LHCN-M2 (cell line): Measurements from ENCODE around the gene OGFRL1. TPM values are rescaled to one million over a fixed set of nuclear protein-coding genes. Genes with fewer than 3 reads are reported as not detected.

Experiments used
- DNase-seq: peaks from one replicate; pipeline ENCODE4 v3.0.0-alpha.2; 2012; ENCODE audit warnings: low read depth
- total RNA-seq: library from RNA; depleted of rRNA; stranded (reverse); fragments of >200 nt; gene quantifications from 2 replicates; pipeline ENCODE4 v1.2.3, GENCODE V29; 2014

Gene OGFRL1
- total RNA-seq, 1 experiment from 2014 or later, result 30.7 TPM

DNA sequence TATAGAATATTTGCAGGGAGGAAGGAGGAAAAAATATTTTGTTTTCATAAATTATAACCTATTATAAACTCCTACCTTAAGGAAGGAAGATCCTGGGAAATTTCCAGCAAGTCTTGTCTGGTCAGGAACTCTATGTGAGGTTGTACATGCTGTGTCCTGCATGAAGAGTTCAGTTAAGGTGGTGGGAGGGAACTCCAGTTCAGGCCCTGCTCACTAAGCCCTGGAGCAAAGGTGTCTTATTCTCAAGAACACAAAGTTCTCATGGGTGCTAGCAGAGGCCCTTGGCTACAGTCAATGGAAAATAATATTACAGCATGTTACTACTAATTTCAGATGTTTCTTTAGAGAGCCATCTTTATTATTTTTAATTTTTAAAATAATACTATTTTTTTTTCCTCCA lies 3.8 kb upstream of the OGFRL1 start:
- no peak for DNase-seq

DNA sequence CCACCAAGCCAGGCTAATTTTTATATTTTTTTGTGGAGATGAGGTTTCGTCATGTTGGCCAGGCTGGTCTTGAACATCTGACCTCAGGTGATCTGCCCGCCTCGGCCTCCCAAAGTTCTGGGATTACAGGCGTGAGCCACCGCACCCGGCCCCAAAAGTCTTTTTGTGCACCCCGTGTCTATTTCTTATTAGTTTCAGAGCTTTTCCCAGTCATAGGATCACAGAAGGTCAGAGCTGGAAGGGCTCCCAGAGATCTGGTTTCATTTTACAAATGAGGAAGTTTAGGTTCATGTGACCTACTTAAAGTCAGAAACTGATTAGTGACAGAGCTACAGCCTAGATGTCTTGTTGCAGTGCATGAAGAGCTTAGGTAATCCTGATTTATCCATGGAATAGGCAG lies 1.6 kb upstream of the OGFRL1 start:
- peak; percentile 45 for DNase-seq

DNA sequence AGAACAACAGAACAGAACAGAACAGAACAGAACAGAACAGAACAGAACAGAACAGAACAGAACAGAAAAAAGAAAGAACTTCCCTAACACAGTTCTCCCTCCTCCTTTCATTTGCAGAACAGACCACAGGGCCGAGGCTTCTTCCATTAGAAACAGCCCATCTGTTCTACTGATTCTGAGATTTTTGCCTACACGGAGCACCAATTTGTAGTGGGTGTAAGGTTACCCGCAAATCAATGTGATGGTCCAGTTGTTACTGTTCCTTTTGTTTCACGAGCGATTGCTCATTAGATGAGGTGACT lies 734 bp upstream of the OGFRL1 start:
- no peak for DNase-seq

- DNase-seq, result peak; percentile 15
These were observed 609 bp downstream of the OGFRL1 start for GRCh38 chr6:71289039-71289801.

GRCh38 chr6:71289802-71290175 lies 1.2 kb downstream of the OGFRL1 start:
- no peak for DNase-seq

- DNase-seq, result no peak
These were observed 2.0 kb downstream of the OGFRL1 start for GRCh38 chr6:71290611-71291010.

GRCh38 chr6:71292001-71292400 lies 3.4 kb downstream of the OGFRL1 start:
- no peak for DNase-seq

- DNase-seq, result peak; percentile 99
These were observed 5.5 kb downstream of the OGFRL1 start for GRCh38 chr6:71294121-71294523.

GRCh38 chr6:71298459-71298858 lies 9.8 kb downstream of the OGFRL1 start:
- no peak for DNase-seq

GRCh38 chr6:71299541-71300470 lies 11.2 kb downstream of the OGFRL1 start:
- DNase-seq, result peak; percentile 26

GRCh38 chr6:71300561-71301168 lies 12.1 kb downstream of the OGFRL1 start:
- no peak for DNase-seq

GRCh38 chr6:71301546-71301945 lies 12.9 kb downstream of the OGFRL1 start:
- no peak for DNase-seq

GRCh38 chr6:71309656-71310055 lies 21.0 kb downstream of the OGFRL1 start:
- DNase-seq, result no peak

- DNase-seq, result no peak
These were observed 21.6 kb downstream of the OGFRL1 start for GRCh38 chr6:71310261-71310660.

DNA sequence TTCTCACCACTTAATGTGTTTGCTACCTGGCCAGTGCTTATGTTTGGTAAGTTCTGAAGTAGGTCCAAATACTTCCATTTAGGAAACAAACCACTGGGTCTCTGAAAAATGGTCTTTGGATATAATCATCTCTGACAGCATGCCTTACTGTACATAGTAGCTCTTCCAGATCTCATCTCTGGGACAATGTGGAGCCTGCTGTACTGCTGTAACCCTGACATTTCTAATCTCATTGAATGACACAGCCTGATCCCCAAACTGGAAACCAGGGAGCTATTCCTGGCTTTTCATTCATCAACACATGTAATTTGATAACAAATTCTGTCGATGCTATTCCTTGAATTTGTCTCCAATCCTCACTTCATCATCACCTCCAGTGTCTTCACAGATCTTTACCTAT lies 23.5 kb downstream of the OGFRL1 start:
- no peak for DNase-seq

DNA sequence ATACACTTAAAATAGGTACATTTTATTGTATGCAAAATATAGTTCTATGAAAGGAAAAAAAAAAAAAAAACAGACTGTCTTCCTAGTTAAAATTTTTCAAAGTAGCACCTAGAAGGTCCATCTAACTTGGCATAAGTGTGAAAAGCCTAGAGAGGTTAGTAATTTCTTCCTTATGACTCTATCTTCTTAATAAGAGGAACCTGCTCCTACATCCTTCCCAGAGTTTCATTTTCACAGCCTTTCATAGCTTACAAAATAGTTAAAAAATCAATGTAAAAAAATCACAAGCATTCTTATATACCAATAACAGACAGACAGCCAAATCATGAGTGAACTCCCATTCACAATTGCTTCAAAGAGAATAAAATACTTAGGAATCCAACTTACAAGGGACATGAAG lies 28.8 kb downstream of the OGFRL1 start:
- DNase-seq, result no peak

DNA sequence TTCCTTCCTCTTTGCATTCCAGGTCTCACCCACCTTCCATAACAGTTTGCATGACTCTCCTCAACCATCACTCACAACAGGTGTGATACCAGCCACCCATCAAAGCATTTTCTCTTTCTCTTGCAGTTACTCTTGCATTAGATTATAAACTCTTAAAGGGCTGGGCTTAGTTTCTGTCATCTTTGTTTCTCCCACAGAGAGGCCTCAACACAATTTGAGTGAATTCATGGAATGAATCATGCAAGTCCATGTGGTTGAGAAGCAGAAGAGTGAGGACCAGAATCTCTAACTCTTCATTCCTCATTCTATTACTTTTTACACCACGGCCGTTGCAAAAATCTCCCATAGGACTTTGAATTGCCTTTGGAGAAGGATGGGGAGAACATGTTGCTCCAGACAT lies 31.4 kb downstream of the OGFRL1 start:
- DNase-seq, result no peak

DNA sequence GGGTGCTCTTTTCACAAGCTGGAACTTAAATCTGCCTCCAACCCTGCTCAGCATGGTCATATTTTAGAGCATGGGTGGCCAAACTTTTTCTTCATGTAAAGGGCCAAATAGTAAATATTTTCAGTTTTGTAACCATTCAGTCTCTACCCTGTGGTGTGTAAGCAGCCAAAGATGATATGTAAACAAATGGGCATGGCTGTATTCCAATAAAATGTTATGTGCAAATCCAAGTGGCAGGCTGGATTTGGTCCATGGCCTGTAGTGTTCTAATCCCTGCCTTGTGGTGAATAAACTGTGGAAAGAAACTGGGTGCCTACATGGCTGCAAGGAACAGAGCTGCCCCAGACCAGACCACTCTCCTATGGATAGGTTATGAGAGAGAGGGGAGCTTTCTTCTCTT lies 32.7 kb downstream of the OGFRL1 start:
- no peak for DNase-seq

DNA sequence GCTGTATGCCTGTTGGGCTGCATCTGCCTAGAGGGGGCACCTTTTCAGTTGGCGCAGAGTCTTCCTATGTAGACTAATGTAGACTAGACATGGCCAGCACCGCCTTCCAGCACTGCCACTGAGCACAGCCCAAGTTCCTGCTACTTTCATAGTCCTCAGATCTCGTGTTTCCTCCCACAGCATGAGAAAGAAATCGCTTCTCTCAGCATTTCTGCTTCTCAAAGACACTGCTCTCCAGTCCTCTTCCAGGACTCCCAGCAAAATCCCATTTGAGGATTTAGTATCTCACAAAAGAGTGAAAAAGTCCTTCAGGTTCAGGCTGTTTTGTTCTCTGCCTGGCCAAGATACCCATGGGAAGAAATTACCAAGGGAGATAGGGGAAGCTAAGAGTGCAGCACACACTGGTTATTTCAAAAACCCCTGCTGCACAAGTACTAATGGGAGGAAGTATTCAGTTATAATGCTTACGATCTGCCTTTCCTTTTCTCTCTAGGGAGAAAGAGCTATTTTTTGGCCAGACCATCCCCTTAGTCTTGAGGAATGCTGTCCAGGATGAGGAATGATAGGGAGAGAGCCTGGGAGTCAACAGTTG lies 35.7 kb downstream of the OGFRL1 start:
- no peak for DNase-seq

- no peak for DNase-seq
These were observed 38.0 kb downstream of the OGFRL1 start for GRCh38 chr6:71326611-71327010.

- no peak for DNase-seq
These were observed 41.9 kb downstream of the OGFRL1 start for GRCh38 chr6:71330501-71330900.

DNA sequence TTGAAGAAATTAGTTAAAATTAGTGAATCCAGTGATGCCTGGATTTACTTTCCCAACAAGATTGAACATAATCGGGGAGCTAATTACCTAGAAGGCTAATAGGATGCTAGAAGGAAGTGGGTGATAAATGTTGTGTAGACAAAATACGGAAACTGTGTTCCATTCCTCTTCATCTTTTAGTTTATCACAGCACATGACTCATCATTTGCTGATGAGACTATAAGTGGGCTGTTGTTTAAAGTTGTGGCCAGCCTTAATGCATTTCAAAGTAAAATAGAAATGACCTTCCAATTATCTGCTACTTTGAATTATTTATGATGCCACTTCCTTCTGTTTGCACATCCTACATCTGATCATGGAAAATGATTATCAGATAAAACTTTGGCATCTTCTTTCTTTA lies 43.4 kb downstream of the OGFRL1 start:
- DNase-seq, result no peak
